GM12874 (cell line): ENCODE results near the gene IL11.

Experiments used
- CTCF ChIP-seq: IDR thresholded peaks from 2 replicates; pipeline ENCODE4 v1.5.1; 2011; ENCODE audit warnings: low read depth, mild to moderate bottlenecking, control low read depth, low read length, moderate library complexity; ENCODE audit not compliant: insufficient read depth

The IL11 gene

GRCh38 chr19:55372316-55373081, 2.2 kb upstream of the IL11 start:
- TF ChIP-seq CTCF, result no peak

DNA sequence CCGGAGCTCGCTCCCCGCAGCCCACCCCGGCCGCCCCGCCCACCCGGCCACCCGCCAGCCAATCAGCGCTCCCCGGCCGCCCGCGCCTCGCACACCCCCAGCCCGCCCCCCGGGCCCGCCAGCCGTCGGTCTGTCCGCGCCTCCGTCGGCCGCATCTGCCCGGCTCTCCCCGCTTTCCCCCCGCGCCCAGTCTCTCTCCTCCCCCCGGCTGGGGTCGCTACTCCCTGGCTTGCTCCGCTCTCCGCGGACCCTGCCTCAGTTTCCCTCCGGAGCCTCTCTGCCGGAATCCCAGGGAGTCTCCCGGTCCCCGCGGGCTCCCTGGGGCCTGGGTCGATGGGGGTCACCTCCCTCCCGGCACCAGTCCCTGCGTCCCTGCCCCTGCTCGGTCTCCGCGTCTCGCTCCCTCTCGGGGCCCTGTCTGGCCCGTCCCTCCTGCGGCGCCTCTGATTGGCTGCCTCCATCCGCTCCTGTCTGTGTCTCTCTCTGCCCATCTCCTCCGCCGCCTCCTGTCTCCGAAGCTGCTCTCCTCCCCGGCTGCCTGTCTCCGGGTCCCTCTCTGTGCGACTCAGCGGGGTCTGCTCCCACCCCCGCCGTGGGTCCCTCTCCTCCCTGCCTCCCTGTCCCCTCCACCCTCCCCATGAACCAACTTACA, 484 bp downstream of the IL11 start:
- TF ChIP-seq CTCF, result no peak

DNA sequence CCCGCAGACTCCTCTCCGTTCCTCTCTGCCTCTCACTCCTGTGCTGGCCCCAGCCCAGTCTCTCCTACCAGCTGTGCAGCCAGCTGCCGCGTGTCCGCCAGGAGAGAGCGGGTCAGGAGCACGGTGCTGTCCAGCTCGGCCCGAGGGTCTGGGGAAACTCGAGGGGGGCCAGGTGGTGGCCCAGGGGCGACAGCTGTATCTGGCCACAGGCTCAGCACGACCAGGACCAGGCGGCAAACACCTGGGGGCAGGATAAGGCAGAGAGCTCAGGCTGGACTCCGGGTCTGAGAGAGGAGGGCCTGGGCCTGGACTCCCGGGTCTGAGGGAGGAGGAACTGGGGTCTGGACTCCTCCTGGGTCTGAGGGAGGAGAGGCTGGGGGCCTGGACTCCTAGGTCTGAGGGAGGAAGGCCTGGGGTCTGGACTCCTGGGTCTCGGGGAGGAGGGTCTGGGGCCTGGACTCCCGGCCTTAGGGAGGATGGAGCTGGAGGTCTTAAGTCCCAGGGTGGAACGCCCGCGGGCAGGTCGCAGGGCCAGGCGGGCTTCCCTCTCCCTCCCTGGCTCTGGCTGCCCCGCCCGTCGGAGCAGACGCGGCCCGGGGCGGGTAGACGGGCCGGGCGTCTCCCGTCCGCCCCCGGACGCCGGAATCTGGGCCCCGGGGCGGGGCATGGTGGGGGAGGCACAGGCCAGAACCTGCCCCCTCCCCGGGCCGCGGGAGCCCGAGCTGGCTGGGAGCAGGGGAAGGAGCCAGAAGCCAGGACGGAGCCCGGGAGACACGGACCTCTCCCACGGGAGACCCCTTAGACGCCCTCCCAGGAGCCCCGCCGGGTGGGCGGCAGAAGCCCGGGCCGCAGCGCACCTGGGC, 1.3 kb downstream of the IL11 start:
- TF ChIP-seq CTCF, result no peak

GRCh38 chr19:55368106-55368505, 2.2 kb downstream of the IL11 start:
- no peak for TF ChIP-seq CTCF

GRCh38 chr19:55366790-55367189, 3.5 kb downstream of the IL11 start:
- no peak for TF ChIP-seq CTCF

GRCh38 chr19:55365964-55366363, 4.3 kb downstream of the IL11 start:
- no peak for TF ChIP-seq CTCF

GRCh38 chr19:55365245-55365644, 5.0 kb downstream of the IL11 start:
- no peak for TF ChIP-seq CTCF
